GM18907 (cell line): ENCODE measurements around the gene NELFCD.
"Not testable (repeated sequence)": the region's sequence is repeated elsewhere in the genome, so short reads cannot be mapped to it uniquely, and the experiment has no call there.

Experiments
- ATAC-seq: cut with Tn5 transposase; IDR thresholded peaks from one replicate; pipeline ENCODE4 v1.9.1; 2021; ENCODE audit warnings: mild to moderate bottlenecking, moderate library complexity; ENCODE audit not compliant: unreplicated experiment

Gene NELFCD

GRCh38 chr20:58980711-58981627 is at the start of gene NELFCD:
NELFCD (plus strand) TSS chr20:58981256; CDS start chr20:58981310, 54 bp downstream.
- ATAC-seq: peak; percentile 74

DNA sequence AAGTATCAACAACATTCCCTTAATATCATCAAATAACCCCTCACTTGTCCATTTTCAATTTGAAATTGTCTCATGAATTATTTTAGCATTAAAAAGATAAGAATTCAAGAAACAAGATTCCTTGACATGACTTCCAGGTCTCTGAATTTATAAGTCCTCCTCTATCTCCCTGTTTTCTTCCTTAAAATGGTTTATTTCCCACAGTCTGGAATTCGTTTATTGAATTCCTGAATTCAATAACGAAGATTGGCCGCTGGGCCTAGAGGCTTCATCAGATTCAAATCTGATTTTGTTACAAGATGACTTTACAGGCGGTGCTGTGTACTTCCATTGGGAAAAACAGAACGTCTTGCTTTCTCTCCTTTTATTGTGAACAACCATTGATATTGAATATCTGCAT is 48.9 kb upstream of the NELFCD start:
- ATAC-seq: no peak

DNA sequence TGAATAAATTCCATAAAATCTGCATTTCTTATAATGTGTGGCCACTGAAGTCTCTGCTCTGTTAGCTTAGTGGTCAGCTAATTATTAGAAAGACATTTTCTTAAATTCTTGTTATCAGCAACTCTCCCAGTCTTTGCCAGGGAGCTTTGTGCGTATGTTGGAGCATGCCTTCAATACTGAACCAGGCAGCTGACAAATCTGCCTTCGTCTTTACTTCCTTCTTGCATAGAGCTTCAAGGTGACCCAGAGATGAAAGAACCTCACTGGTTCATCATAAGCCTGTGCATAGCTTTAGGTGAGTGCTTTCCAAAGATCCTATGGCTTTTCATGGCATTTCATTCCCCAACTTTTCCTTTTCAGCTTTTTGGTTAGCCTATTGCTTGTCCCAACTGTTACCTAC is 43.0 kb upstream of the NELFCD start:
- ATAC-seq: no peak

DNA sequence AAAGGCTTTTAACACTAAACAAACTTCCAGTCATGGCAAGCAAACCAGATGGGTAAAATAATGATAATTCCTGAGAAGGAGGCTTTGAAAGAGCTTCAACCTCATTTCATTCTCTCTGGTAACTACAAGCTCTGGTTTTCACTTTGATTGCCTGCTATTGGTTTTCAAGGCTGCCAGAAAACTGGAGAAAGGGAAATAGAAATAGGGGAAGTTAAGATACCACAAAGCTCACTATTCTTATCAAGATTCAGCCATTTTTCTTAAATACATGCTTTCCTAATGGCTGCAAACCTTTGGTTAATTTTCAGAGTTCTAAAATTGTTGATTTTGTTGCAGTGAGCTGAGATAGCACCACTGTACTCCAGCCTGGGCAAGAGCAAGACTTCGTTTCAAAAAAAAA is 42.5 kb upstream of the NELFCD start:
- ATAC-seq: no peak

DNA sequence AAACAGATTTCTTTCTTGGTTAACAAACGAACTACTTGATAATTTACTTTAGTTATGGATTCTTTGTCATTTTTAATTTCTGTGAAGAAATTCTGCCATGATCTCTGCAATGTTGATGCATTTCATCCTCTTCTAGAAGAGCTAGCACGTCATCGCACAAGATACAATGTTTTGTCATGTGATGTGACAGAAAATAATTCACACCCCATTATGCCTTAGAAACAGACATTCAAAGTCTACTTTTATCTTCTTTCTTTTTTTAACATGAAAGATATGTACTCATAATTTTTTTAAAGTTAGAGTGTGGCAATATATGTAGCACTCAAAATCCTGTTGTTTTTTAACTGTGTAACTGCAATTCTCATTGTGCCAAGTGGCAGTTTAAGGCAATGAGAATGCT is 39.6 kb upstream of the NELFCD start:
- ATAC-seq: no peak

DNA sequence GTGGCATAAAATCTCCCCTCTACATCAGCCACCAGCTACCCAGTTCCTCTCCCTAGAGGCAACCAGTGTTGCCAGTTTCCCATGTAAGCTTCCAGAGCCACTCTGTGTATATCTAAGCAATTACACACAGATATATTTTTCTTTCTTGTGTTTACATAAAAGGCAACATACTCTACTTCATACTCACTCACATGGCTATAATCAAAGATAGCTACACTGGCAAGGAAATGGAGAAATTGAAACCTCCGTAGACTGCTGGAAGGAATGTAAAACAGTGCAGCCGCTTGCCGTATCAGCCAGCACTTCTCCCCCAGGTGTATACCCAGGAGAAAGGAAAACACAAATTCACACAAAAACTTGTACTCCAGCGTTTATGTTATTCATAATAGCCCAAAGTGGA is 38.5 kb upstream of the NELFCD start:
- ATAC-seq: no peak

DNA sequence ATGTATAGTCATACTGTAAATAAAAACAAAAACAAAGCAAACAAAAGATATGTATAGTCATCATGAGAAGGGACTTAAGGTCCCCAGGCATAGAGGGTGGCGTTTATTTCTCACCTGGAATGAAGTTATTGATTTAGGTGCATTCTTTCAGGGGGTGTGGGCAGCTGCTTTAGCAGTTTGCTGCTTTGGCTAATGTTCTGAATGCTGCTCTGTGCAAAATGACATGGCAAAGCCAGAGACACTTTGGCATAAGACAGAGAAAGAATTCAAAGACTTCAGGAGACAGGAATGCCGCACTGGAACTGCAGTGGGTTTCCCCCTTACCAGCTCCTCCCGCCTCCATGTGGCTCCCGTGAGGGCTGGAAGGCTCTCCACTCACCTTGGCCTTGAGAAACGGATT is 36.4 kb upstream of the NELFCD start:
- no peak for ATAC-seq

DNA sequence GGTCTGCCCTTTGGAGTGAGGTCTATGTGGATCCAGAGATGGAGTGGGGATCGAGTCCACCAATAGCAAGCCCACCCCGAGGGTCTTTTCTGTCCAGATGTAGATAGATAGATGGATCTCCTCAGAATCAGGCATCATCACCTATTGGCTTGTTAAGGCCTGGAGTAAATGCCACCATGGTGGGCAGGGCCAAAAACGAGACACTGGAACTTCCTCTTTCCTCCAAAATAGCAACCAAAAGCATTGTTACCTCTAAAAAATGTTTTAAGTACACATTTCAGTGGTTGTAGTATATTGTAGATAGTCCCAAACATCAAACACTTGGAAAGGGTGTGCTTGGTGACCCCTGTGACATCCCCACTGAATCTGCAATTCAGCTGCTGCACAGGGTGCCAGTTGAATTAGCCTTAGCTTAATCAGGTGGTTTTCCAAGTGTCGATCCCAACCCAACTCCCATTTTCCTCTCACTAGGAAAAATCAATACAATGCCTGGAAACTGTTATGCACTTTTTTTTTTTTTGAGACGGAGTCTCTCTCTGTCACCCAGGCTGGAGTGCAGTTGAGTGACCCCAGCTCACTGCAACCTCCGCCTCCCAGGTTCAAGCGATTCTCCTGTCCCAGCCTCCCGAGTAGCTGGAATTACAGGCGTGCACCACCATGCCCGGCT is 35.0 kb upstream of the NELFCD start:
- no peak for ATAC-seq

GRCh38 chr20:58947797-58948388 is 33.2 kb upstream of the NELFCD start:
- not testable (repeated sequence) for ATAC-seq

DNA sequence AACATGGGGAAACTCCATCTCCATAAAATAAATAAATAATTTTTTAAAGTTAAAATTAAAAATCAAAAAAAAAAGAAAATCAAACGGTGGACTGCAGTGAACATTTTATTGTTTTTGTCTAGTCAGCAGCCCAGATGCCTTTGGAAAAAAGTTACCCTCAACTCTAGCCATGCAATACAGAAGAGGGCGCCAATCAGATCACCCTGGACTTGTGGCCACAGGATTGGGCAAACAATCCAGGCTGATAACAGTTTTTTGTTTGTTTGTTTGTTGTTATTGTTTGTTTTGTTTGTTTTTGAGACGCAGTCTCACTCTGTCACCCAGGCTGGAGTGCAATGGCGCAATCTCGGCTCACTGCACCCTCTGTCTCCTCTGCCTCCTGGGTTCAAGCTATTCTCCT is 30.5 kb upstream of the NELFCD start:
- no peak for ATAC-seq

GRCh38 chr20:58953050-58953449 is 28.0 kb upstream of the NELFCD start:
- no peak for ATAC-seq

- ATAC-seq: no peak
Measured at GRCh38 chr20:58956078-58956477, 25.0 kb upstream of the NELFCD start.

DNA sequence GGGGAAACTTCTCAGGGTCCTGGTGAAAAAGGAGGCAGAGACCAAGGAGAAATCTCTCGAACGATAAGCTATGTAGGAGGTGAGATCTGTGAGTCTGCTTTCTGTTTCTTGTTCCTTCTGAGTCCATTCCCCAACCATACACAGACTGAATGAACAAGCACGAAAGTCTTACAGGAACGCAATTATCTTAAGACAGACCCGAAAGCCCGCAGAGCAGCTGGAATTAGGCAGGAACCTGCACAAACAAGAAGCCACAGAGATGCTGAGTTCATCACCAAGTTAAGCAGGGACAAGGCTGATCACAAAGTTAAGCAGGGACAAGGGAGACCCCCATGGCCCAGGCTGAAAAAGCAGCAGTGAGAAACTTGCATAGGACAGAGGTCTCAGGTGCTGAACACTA is 21.4 kb upstream of the NELFCD start:
- no peak for ATAC-seq

DNA sequence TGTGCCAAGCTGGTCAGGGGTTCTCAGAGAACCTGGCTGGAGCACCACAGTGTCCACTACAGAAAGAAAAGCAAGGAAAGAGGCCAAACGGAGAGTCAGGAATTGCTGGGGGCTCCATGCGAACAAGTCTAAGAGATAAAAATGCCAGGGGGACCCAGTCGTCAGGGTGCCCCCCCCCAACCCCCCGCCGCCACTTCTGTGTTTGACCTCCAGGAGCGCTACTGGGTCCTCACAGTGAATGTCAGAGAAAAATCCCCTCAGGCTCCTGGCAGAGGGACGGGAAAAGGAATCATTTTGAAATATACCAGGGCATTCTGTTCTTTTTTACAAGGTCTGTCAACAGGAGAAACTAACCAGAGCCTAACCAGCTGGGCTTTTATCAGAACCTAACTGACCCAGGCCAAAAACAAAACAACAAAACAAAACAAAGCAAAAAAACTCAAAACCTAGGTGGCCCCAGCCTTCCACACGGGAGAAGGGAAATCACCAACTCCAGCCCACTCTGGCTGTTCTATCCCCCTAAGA is 17.9 kb upstream of the NELFCD start:
- no peak for ATAC-seq

DNA sequence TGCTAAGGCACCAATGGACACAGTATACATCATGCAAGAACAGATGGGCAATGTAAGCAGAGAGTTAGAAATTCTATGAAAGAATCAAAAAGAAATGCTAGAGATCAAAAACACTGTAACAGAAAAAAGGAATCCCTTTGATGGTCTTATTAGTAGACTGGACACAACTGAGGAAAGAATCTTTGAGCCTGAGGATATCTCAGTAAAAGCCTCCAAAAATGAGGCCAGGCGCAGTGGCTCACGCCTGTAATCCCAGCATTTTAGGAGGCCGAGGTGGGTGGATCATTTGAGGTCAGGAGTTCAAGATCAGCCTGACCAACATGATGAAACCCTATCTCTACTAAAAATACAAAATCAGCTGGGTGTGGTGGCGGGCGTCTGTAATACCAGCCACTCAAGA is 17.1 kb upstream of the NELFCD start:
- ATAC-seq: not testable (repeated sequence)

- no peak for ATAC-seq
Measured at GRCh38 chr20:58965270-58966064, 15.6 kb upstream of the NELFCD start.

GRCh38 chr20:58967652-58968429 is 13.2 kb upstream of the NELFCD start:
- ATAC-seq: no peak

GRCh38 chr20:58969439-58969838 is 11.6 kb upstream of the NELFCD start:
- ATAC-seq: no peak

GRCh38 chr20:58970146-58970545 is 10.9 kb upstream of the NELFCD start:
- no peak for ATAC-seq

DNA sequence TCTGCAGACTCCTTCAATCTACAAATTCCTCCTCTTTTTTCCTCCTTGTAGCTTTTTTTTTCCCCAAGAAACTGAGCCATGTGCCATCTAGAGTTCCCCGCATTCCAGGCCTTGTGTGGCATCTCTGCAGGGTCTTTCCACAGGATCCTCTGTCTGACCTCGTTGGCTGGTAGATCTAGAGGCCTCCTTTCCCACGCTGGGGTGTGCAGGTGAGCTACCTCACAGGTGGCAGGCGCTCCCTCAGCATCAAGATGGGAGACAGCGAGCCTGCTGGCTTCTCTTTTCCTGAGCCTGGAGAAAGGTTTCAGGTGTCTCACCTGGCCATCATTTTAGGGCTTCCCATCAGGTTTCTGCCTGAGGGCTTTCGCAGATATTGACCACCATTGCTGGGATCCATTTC is 9.6 kb upstream of the NELFCD start:
- no peak for ATAC-seq
